IMR-90 (cell line): ENCODE data around the gene CASTOR2.
"Not testable (repeated sequence)": the region's sequence is repeated elsewhere in the genome, so short reads cannot be mapped to it uniquely, and the experiment has no call there.

ENCODE experiments used
- MXI1 ChIP-seq: IDR thresholded peaks from 2 replicates; pipeline ENCODE4 v1.6.1; 2012; ENCODE audit warnings: low read depth, mild to moderate bottlenecking, low read length, moderate library complexity, borderline replicate concordance
- POLR2A ChIP-seq: IDR thresholded peaks from 2 replicates; pipeline ENCODE4 v1.6.1; 2012; ENCODE audit warnings: mild to moderate bottlenecking, low read depth, low read length
- RAD21 ChIP-seq: IDR thresholded peaks from 2 replicates; pipeline ENCODE4 v1.6.1; 2012; ENCODE audit warnings: low read length, improper control_type of control experiment
- RFX5 ChIP-seq: IDR thresholded peaks from 2 replicates; pipeline ENCODE4 v1.8.0; 2012; ENCODE audit warnings: low read depth, mild to moderate bottlenecking, low read length, moderate library complexity
- TF ChIP-seq, protein P1 (sequence below): conservative IDR thresholded peaks from 2 replicates; pipeline ENCODE4 v1.5.1; 2012; ENCODE audit warnings: mild to moderate bottlenecking, low read depth, low read length, improper control_type of control experiment
- TF ChIP-seq, protein P2 (sequence below): fragments of 150-350 bp; IDR thresholded peaks from 2 replicates; pipeline ENCODE4 v1.6.1; 2016; ENCODE audit warnings: low read depth, mild to moderate bottlenecking, low read length, moderate library complexity, borderline replicate concordance

DNA sequence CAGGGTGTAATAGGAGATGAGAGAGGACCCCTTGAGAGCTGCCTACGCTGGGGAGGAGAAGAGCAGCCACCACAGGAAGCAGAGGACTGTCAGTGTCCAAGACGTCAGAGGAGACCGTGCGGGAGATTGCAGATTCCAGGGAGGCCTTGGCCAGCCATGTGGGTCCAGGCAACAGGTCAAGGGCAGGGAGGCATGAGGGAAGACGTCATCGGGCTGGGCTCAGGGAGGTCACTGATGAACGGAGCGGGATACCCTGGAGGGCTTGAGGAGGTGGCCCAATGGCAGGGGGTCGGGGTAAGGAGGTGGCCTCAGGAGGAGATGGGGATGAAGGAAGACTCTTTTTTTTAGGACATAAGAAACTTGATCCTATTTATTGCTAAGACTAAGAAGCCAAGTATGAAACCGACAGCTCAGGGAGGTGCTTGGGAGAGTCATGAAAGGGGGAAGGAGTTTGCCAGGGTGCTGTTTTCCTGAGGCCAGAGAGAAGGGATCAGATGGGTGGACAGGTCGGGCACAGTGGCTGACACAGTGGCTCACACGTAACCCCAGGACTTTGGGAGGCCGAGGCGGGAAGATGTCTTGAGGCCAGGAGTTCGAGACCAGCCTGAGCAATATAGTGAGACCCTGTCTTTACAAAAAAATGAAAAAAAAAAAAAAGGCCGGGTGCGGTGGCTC, 30.5 kb downstream of the CASTOR2 start:
- TF ChIP-seq, protein P1, sequence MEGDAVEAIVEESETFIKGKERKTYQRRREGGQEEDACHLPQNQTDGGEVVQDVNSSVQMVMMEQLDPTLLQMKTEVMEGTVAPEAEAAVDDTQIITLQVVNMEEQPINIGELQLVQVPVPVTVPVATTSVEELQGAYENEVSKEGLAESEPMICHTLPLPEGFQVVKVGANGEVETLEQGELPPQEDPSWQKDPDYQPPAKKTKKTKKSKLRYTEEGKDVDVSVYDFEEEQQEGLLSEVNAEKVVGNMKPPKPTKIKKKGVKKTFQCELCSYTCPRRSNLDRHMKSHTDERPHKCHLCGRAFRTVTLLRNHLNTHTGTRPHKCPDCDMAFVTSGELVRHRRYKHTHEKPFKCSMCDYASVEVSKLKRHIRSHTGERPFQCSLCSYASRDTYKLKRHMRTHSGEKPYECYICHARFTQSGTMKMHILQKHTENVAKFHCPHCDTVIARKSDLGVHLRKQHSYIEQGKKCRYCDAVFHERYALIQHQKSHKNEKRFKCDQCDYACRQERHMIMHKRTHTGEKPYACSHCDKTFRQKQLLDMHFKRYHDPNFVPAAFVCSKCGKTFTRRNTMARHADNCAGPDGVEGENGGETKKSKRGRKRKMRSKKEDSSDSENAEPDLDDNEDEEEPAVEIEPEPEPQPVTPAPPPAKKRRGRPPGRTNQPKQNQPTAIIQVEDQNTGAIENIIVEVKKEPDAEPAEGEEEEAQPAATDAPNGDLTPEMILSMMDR: not testable (repeated sequence)
- TF ChIP-seq MXI1, RFX5, RAD21, POLR2A: not testable (repeated sequence)
- TF ChIP-seq, protein P2, sequence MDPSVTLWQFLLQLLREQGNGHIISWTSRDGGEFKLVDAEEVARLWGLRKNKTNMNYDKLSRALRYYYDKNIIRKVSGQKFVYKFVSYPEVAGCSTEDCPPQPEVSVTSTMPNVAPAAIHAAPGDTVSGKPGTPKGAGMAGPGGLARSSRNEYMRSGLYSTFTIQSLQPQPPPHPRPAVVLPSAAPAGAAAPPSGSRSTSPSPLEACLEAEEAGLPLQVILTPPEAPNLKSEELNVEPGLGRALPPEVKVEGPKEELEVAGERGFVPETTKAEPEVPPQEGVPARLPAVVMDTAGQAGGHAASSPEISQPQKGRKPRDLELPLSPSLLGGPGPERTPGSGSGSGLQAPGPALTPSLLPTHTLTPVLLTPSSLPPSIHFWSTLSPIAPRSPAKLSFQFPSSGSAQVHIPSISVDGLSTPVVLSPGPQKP: not testable (repeated sequence)
